T1000 (cell line): Measurements from ENCODE around the gene POLR3C.
"Not testable (repeated sequence)": the region's sequence is repeated elsewhere in the genome, so short reads cannot be mapped to it uniquely, and the experiment has no call there.

Experiments
- DNase-seq: peaks from one replicate; lab custom pipeline; 2025; ENCODE audit warnings: mixed read lengths; lab: John Stamatoyannopoulos, UW

POLR3C gene

GRCh38 chr1:145823565-145824498 is at the start of gene POLR3C, which contains the start of gene RNF115:
POLR3C (plus strand) TSS chr1:145824200; CDS start chr1:145825777, 1,577 bp downstream.
RNF115 (minus strand) TSS chr1:145824095; CDS start chr1:145823873, 222 bp downstream.
- DNase-seq: peak; percentile 73

- no peak for DNase-seq
These were observed 46.4 kb upstream of the POLR3C start for GRCh38 chr1:145777357-145778145.

GRCh38 chr1:145778146-145778540 is 45.9 kb upstream of the POLR3C start:
- DNase-seq: no peak

- no peak for DNase-seq
These were observed 41.5 kb upstream of the POLR3C start for GRCh38 chr1:145782272-145783099.

- DNase-seq: no peak
These were observed 39.6 kb upstream of the POLR3C start for GRCh38 chr1:145784409-145784808.

- DNase-seq: no peak
These were observed 38.5 kb upstream of the POLR3C start for GRCh38 chr1:145785547-145785946.

GRCh38 chr1:145786271-145786670 is 37.7 kb upstream of the POLR3C start:
- no peak for DNase-seq

- DNase-seq: no peak
These were observed 35.4 kb upstream of the POLR3C start for GRCh38 chr1:145788580-145788979.

GRCh38 chr1:145791860-145792259 is 32.1 kb upstream of the POLR3C start:
- not testable (repeated sequence) for DNase-seq

GRCh38 chr1:145792484-145792883 is 31.5 kb upstream of the POLR3C start:
- no peak for DNase-seq

GRCh38 chr1:145795257-145795881 is 28.6 kb upstream of the POLR3C start:
- DNase-seq: no peak

- DNase-seq: no peak
These were observed 27.2 kb upstream of the POLR3C start for GRCh38 chr1:145796753-145797152.

- DNase-seq: no peak
These were observed 24.2 kb upstream of the POLR3C start for GRCh38 chr1:145799806-145800205.

- DNase-seq: no peak
These were observed 19.6 kb upstream of the POLR3C start for GRCh38 chr1:145804235-145805045.

GRCh38 chr1:145805057-145805456 is 18.9 kb upstream of the POLR3C start:
- no peak for DNase-seq

GRCh38 chr1:145806408-145806807 is 17.6 kb upstream of the POLR3C start:
- DNase-seq: no peak

GRCh38 chr1:145806844-145807243 is 17.2 kb upstream of the POLR3C start:
- DNase-seq: no peak

GRCh38 chr1:145812977-145813810 is 10.8 kb upstream of the POLR3C start:
- not testable (repeated sequence) for DNase-seq

GRCh38 chr1:145818095-145818494 is 5.9 kb upstream of the POLR3C start:
- peak; percentile 0 for DNase-seq
